Adipose tissue (tissue), 3 donors: Measurements from ENCODE around the gene ALPK1. TPM values are rescaled to one million over a fixed set of nuclear protein-coding genes. Genes with fewer than 3 reads are reported as not detected.

ENCODE experiments used
- polyA plus RNA-seq, 3 donors: library from polyadenylated mRNA; stranded (reverse); fragments of 200-250 nt; gene quantifications; one replicate each; pipeline ENCODE4 v1.2.3, GENCODE V29; 2013
- donor health status: healthy with polysubstance abuse.
- donor health status: Bipolar disorder and iron deficiency.
- donor health status: healthy.

ALPK1 gene
- polyA plus RNA-seq, 3 donors: 3.0 to 10.9 (median 9.3) TPM

Other genes starting within 250 kb of the ALPK1 start
- gene FAM241A, start 151.9 kb upstream of the ALPK1 start, polyA plus RNA-seq: 10 to 100 TPM in 2 of 3 donors, 1 to 10 TPM in 1; 1.2 to 13.8 (median 11.5) TPM
- gene AP1AR, start 65.6 kb upstream of the ALPK1 start, polyA plus RNA-seq: 1 to 10 TPM; 4.7 to 9.4 (median 9.2) TPM
- gene TIFA, start 11.5 kb upstream of the ALPK1 start, polyA plus RNA-seq: 10 to 100 TPM; 10.5 to 20.5 (median 12.9) TPM
- gene NEUROG2, start 218.8 kb downstream of the ALPK1 start, polyA plus RNA-seq: not detected